Measurements from ENCODE around the gene SMYD3.

The SMYD3 gene

GRCh38 chr1:246107516-246108277 lies 399.4 kb downstream of the SMYD3 start:
- Histone ChIP-seq H3K36me3 (replicated peaks) (no peaks in the 10 kb centered on the region), H3K27me3 (replicated peaks) (no peaks in the 10 kb centered on the region), H3K27ac (no peak overlapping the region), H3K4me3 (ENCODE audit: low read depth, low read length) (no peak overlapping the region)
- no peak for TF ChIP-seq CTCF (IDR thresholded peaks at IDR 0.05; ENCODE audit: low read depth, low read length, missing control alignments)
- in situ Hi-C loops (cut with HindIII; ENCODE audit: low pct_ligation_motif_present, low sequenced_read_pairs) = no loop called here
- DNase-seq = no peak

- Histone ChIP-seq H3K27ac (no peak overlapping the region), H3K27me3 (replicated peaks) (no peaks in the 10 kb centered on the region), H3K4me3 (ENCODE audit: low read depth, low read length) (no peak overlapping the region), H3K36me3 (replicated peaks) (no peaks in the 10 kb centered on the region)
- no peak for DNase-seq
- TF ChIP-seq CTCF (IDR thresholded peaks at IDR 0.05; ENCODE audit: low read depth, low read length, missing control alignments) = no peak
- in situ Hi-C loops (cut with HindIII; ENCODE audit: low pct_ligation_motif_present, low sequenced_read_pairs) = no loop called here
Observed at GRCh38 chr1:246106342-246106763, 400.7 kb downstream of the SMYD3 start.

- no peak for TF ChIP-seq CTCF (IDR thresholded peaks at IDR 0.05; ENCODE audit: low read depth, low read length, missing control alignments)
- H3K4me3 ChIP-seq (ENCODE audit: low read depth, low read length) = no peak overlapping the region
- H3K27ac ChIP-seq = no peak overlapping the region
- H3K27me3 ChIP-seq (replicated peaks) = no peaks in the 10 kb centered on the region
- no peaks in the 10 kb centered on the region for H3K36me3 ChIP-seq (replicated peaks)
- no peak for DNase-seq
- in situ Hi-C loops (cut with HindIII; ENCODE audit: low pct_ligation_motif_present, low sequenced_read_pairs) = no loop called here
Observed at GRCh38 chr1:246104927-246105326, 402.2 kb downstream of the SMYD3 start.

GRCh38 chr1:246099570-246099969 lies 407.5 kb downstream of the SMYD3 start:
- no peak overlapping the region for H3K27ac ChIP-seq
- no peak for TF ChIP-seq CTCF (IDR thresholded peaks at IDR 0.05; ENCODE audit: low read depth, low read length, missing control alignments)
- no peak for DNase-seq
- H3K4me3 ChIP-seq (ENCODE audit: low read depth, low read length) = no peak overlapping the region
- in situ Hi-C loops (cut with HindIII; ENCODE audit: low pct_ligation_motif_present, low sequenced_read_pairs) = no loop called here
- H3K36me3 ChIP-seq (replicated peaks) = no peaks in the 10 kb centered on the region
- no peaks in the 10 kb centered on the region for H3K27me3 ChIP-seq (replicated peaks)

GRCh38 chr1:246096356-246096755 lies 410.7 kb downstream of the SMYD3 start:
- in situ Hi-C loops (cut with HindIII; ENCODE audit: low pct_ligation_motif_present, low sequenced_read_pairs) = no loop called here
- no peak for DNase-seq
- Histone ChIP-seq H3K36me3 (replicated peaks) (no peaks in the 10 kb centered on the region), H3K4me3 (ENCODE audit: low read depth, low read length) (no peak overlapping the region), H3K27me3 (replicated peaks) (no peaks in the 10 kb centered on the region), H3K27ac (no peak overlapping the region)
- no peak for TF ChIP-seq CTCF (IDR thresholded peaks at IDR 0.05; ENCODE audit: low read depth, low read length, missing control alignments)

GRCh38 chr1:246095443-246095842 lies 411.6 kb downstream of the SMYD3 start:
- in situ Hi-C loops (cut with HindIII; ENCODE audit: low pct_ligation_motif_present, low sequenced_read_pairs) = no loop called here

More at GRCh38 chr1:246095443-246095842, 411.6 kb downstream of the SMYD3 start:
- Histone ChIP-seq H3K27me3 (replicated peaks) (no peaks in the 10 kb centered on the region), H3K27ac (no peak overlapping the region), H3K36me3 (replicated peaks) (no peaks in the 10 kb centered on the region), H3K4me3 (ENCODE audit: low read depth, low read length) (no peak overlapping the region)
- TF ChIP-seq CTCF (IDR thresholded peaks at IDR 0.05; ENCODE audit: low read depth, low read length, missing control alignments) = no peak
- no peak for DNase-seq
